GM19397 (cell line): ENCODE data around the gene RNF157.
A peak's percentile ranks its signal among the peaks of the same experiment; 100 is the strongest.

ENCODE experiments used
- ATAC-seq: cut with Tn5 transposase; IDR thresholded peaks from one replicate; pipeline ENCODE4 v1.9.1; 2021; ENCODE audit warnings: mild to moderate bottlenecking, moderate library complexity; ENCODE audit not compliant: unreplicated experiment

The RNF157 gene

GRCh38 chr17:76240461-76241203 lies at the start of gene RNF157:
Gene RNF157 (minus strand): TSS chr17:76240493. CDS start chr17:76240240, 253 bp downstream.
- peak; percentile 66 for ATAC-seq

DNA sequence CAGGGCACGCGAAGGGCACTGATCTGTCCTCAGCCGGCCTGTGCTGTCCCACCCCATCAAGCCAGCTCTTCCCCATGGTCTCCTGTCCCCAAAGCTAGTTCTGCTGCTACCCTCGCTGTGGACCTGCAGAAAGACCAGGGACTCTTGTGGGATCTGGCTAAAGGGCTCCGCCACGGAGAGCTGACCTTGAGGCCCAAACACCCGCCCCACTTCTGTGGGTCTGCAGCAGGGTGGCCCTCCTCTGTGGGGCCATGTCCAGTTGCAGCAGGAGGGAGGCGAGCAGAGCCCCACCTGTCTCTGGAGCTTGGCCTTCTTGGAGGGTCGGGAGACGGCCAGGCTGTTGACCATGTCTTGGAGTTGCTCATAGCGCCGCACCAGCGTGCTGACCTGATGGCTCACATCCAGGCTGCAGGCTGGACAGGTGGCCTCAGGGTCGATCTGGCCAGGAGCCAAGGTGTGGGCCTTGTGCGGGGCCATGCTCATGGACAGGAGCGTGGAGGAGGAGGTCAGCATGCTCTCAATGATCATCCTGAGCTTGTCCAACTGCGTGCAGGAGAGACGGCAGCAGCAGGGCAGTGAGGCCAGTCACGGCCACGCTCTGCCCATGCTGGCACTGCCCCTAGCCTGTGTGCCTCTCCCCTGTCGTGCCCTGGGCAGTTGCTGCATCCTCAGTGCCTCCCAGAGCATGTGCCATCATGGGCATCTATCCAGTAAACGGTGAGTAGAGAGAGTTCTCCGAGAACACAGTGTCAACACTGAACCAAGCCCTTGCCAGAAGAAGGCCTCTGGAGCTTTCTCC lies 41.5 kb upstream of the RNF157 start:
- no peak for ATAC-seq

DNA sequence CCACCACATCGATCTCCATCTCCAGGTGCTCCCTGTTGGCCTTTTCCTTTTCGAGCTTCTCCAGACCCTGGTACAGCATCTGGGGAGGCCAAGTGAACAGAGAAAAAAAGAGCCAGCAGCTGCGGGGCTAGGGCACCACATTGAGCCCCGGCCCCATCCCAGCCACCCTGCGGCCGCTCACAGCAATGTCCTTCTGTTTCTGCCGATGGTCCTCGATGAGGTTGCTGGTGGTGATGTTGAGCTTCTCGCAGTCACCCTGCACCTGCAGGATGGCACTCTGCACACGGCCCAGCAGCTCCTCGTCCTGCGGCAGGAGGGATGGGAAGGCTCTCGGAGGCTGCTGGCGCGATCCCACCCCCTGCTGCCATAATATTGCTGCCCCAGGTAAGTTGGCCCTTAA lies 40.4 kb upstream of the RNF157 start:
- no peak for ATAC-seq

DNA sequence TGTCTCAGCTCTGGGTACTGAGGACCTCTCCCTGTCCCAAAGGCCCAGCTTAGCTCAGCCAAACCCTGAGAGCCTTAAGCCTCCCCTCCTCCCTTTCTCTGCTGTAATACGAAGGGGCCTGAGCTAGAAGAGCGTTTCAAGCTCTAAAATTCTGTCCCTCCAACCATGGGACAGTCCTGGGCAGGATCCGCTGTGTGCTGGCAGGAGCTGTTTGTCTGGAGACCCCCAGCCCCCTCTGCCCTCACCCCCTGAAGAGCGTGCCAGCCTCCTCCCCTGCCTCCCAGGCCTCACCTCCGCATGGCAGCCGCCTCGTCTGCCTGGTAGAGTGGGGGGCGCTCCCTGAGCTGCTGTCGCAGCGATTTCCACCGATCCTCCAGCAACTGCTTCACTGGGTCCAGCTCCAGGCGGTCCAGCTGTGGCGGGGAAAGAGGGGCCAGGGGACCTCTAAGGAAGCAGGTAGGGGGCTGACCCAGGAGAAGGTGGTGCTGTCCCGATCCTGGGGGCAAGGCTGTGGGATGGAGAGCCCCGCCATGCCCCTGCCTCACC lies 39.5 kb upstream of the RNF157 start:
- no peak for ATAC-seq

GRCh38 chr17:76278952-76279741 lies 38.9 kb upstream of the RNF157 start:
- peak; percentile 51 for ATAC-seq

DNA sequence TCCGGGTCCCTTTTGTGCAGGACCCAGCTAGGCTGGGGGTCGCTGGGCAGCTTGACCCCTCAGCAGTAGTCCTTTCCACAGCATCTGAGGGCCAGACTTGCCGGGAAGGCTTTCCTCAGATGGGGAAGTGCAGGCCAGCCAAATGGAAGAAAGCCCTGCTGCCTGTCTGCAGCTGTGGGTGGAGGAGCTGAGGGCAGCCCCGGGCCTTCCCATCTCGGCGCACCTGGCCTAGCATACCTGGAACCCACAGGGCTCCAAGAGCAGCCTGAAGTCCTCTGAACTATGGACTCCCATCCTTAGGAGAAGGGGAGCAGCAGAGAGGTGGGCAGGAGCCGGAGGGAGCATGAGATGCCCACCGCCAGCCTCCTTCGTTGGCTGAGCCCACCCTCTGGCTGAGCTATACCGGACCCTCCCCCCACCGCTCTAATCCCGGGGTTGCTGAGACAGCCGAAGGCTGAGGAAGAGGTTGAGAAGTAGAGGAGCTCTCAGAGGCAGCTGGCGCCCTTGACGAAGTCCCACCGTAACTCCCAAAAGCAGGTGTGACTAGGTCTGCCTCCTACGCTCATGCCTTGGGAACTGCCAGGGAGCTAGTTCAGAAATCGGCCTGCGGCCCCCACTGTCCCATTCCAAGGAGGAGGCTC lies 38.1 kb upstream of the RNF157 start:
- ATAC-seq = no peak

GRCh38 chr17:76277300-76278267 lies 37.3 kb upstream of the RNF157 start:
- ATAC-seq = no peak

GRCh38 chr17:76276461-76277299 lies 36.4 kb upstream of the RNF157 start:
- no peak for ATAC-seq

DNA sequence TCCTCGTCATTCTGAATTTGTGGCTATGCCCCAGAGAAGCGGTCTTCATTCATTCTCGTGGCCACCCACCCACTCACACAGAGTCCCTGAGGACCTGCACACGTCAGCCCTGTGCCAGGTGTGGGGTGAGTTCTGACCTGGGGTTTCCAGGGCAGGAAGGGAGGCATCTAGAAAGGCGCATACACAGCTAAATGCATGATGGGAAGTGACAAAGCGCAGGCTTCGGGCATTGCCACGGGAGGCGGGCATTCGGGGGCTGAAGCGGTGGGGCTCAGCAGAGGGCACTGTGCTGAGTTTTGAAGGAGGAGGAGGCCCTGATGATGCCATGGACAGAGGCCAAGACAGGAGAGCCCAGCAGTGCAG lies 35.8 kb upstream of the RNF157 start:
- ATAC-seq = no peak

DNA sequence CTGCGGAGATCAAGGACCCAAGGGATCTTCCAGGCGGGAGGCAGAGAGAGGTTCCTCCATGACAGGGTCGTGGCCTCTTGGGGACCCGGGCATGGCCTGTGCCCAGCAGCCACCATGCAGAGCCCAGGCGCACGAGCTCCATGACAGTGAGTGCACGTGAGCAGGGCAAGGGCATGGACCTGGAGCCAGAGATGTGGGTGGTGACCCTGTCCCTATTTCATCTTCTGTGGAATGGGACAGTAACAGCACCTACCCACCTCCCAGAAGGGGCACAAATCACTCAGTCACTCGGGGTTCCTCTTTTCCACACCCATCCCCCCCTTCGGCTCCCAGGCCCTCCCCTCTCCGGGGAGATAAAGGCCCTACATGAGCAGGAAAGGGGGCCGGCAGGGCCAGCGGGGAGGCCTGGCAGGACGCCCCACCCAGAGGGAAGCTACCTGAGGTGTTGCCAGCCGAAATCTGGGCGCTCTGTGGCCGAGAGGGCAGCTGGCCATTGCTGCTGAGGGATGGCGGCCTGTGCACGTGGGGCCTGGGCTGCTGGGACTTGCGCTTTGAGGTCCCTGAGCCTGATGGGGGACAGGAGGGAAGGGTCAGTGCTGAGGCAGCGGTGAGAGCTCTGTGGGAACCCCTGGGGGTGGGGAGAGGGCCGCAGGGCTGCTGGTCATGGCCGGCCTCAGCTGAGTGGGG lies 35.2 kb upstream of the RNF157 start:
- ATAC-seq = no peak

GRCh38 chr17:76274112-76274956 lies 34.0 kb upstream of the RNF157 start:
- no peak for ATAC-seq

DNA sequence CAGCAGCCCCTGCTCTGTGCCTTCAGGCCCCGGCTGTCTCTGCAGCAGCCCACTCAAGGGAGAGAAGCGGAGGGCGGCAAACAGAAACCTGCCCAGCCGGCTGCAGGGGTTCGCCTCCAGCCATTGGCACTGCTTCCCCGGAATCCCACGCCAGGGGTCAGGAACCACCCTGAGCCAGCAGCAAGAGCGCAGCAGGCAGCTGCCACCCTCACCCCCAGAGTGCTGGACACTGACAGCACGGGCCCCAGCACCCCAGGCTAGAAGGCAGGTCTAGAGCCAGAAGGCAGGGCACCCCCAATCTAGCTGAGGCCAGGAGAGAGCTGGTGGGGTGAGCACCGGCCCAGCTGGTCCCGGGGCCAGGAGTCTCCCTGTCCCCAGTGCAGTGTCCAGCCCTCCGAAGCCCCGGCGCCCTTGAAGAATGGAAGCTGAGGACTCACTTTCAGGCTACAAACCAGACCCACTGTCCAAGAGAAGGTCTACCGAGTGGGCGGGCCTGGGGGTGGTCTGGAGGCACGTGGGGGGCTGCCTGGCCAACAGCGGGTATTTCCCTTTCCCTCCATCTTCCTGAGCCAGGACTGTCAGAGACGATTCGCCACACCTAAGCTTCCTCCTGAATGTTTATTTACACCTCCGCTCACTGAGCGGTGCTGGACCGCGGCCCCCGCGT lies 33.3 kb upstream of the RNF157 start:
- no peak for ATAC-seq

- peak; percentile 24 for ATAC-seq
These were observed 32.5 kb upstream of the RNF157 start for GRCh38 chr17:76272541-76273444.

DNA sequence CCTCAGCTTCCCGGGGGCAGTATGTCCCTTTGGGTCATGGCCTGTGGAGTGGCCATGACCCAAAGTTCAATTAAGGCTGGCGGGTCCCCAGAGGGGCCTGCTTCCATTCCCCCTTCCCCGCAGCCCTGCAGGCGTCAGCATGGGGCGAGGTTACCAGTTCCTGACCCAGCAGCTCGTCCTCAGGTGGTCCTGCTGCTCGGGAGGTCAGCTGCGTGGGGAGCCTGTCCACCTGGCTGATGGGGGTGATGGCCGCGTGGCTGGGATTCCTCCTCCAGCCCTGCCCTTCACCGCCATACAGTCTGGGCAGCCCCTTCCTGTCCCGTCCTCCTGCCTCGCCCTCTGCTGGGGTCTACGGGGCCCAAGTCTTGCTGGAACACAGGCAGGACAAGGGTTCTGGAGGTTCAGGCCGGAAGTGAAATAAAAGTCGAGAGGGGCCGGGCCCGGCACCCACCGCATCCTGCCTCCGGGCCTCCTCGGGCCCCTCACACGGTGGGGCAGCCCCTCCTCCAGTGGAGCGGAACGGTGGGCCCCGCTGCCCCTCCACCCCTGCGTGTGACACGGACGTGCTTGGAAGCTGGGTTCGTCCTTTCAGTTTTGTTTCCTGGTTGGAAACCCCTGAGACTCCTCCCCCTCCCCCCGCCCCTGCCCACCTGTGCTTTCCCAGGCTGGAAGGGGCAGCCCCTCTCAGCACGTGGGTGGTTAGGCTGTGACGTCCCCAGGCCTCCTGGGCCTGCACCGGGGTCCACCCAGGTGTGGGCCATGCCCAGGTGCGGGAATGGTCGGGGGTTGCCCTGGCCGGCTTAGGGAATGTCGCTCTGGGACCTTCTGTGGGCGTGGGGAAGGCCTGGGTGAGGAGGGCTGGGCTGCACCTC lies 31.6 kb upstream of the RNF157 start:
- peak; percentile 50 for ATAC-seq
